MM.1S (cell line): ENCODE data around the gene ITSN1.
"Not testable (repeated sequence)": the region's sequence is repeated elsewhere in the genome, so short reads cannot be mapped to it uniquely, and the experiment has no call there.

Experiments used
- DNase-seq: peaks from one replicate; pipeline ENCODE4 v3.0.0-alpha.2; 2015
- H2AFZ ChIP-seq: fragments of 300-600 bp; sonication (generic); 2 replicates; pipeline ENCODE4 v1.6.0; 2016; ENCODE audit warnings: antibody characterized with exemption, low read length
- H3F3A ChIP-seq: fragments of 300-600 bp; sonication (generic); 2 replicates; pipeline ENCODE4 v1.6.1; 2016; ENCODE audit warnings: mild to moderate bottlenecking, antibody characterized with exemption, low read length, moderate library complexity, mixed read lengths; ENCODE audit not compliant: insufficient read depth
- H3K27ac ChIP-seq: fragments of 300-600 bp; sonication (generic); 2 replicates; pipeline ENCODE4 v1.5.1; 2016; ENCODE audit warnings: mild to moderate bottlenecking, low read length
- H3K27me3 ChIP-seq: fragments of 300-600 bp; sonication (generic); replicated peaks from 2 replicates; pipeline ENCODE4 v1.6.0; 2016; ENCODE audit warnings: low read length; ENCODE audit not compliant: insufficient read depth
- H3K36me3 ChIP-seq: fragments of 300-600 bp; sonication (generic); replicated peaks from 2 replicates; pipeline ENCODE4 v1.6.1; 2016; ENCODE audit warnings: mild to moderate bottlenecking, low read length, mixed read lengths; ENCODE audit not compliant: insufficient read depth
- H3K4me1 ChIP-seq: fragments of 300-600 bp; sonication (generic); 2 replicates; pipeline ENCODE4 v1.6.1; 2016; ENCODE audit warnings: low read length, mixed read lengths
- H3K4me2 ChIP-seq: fragments of 300-600 bp; sonication (generic); 2 replicates; pipeline ENCODE4 v1.6.0; 2016; ENCODE audit warnings: low read depth, low read length
- H3K4me3 ChIP-seq: fragments of 300-600 bp; sonication (generic); 2 replicates; pipeline ENCODE4 v1.5.1; 2016; ENCODE audit warnings: low read length, mixed read lengths
- H3K79me2 ChIP-seq: fragments of 300-600 bp; sonication (generic); 2 replicates; pipeline ENCODE4 v1.6.1; 2016; ENCODE audit warnings: mixed run types, low read length, mixed read lengths
- H3K9ac ChIP-seq: fragments of 300-600 bp; sonication (generic); 2 replicates; pipeline ENCODE4 v1.6.1; 2016; ENCODE audit warnings: low read length, mixed read lengths
- H3K9me2 ChIP-seq: fragments of 300-600 bp; sonication (generic); replicated peaks from 2 replicates; pipeline ENCODE4 v1.6.1; 2016; ENCODE audit warnings: mild to moderate bottlenecking, low read length, mixed read lengths; ENCODE audit not compliant: insufficient read depth
- H3K9me3 ChIP-seq: fragments of 300-600 bp; sonication (generic); replicated peaks from 2 replicates; pipeline ENCODE4 v1.6.1; 2016; ENCODE audit warnings: mild to moderate bottlenecking, low read length, mixed read lengths; ENCODE audit not compliant: insufficient read depth
- H4K20me1 ChIP-seq: fragments of 300-600 bp; sonication (generic); 2 replicates; pipeline ENCODE4 v1.6.1; 2016; ENCODE audit warnings: mild to moderate bottlenecking, low read length, moderate library complexity, mixed read lengths; ENCODE audit not compliant: insufficient read depth
- CTCF ChIP-seq: fragments of 300-600 bp; sonication (generic); IDR thresholded peaks from 2 replicates; pipeline ENCODE4 v1.5.1; 2016; ENCODE audit warnings: antibody characterized with exemption, low read length, mixed read lengths
- EZH2 ChIP-seq: fragments of 300-600 bp; sonication (generic); optimal IDR thresholded peaks from 2 replicates; pipeline ENCODE3; 2017; ENCODE audit warnings: low read depth, mild to moderate bottlenecking, antibody characterized with exemption, low read length, mixed read lengths
- EZH2phosphoT487 ChIP-seq: fragments of 300-600 bp; sonication (generic); IDR thresholded peaks from 2 replicates; pipeline ENCODE4 v1.6.1; 2018; ENCODE audit warnings: antibody characterized with exemption, low read length

The ITSN1 gene

GRCh38 chr21:33865996-33866575 is 223.8 kb downstream of the ITSN1 start:
- Histone ChIP-seq H3K36me3 (no peaks in the 10 kb centered on the region), H3K79me2 (no peaks in the 10 kb centered on the region), H3K4me1 (no peaks in the 10 kb centered on the region), H3F3A (no peaks in the 10 kb centered on the region), H3K9me2 (no peaks in the 10 kb centered on the region), H3K4me3 (no peak overlapping the region), H3K27me3 (no peaks in the 10 kb centered on the region), H3K9ac (no peak overlapping the region), H3K9me3 (no peaks in the 10 kb centered on the region), H2AFZ (no peak overlapping the region), H3K4me2 (no peak overlapping the region), H4K20me1 (no peaks in the 10 kb centered on the region), H3K27ac (no peak overlapping the region)
- TF ChIP-seq CTCF, result no peak
- no peak for TF ChIP-seq EZH2phosphoT487
- TF ChIP-seq EZH2, result no peak
- DNase-seq, result no peak

GRCh38 chr21:33866826-33867225 is 224.5 kb downstream of the ITSN1 start:
- H3K9me3 ChIP-seq, result no peaks in the 10 kb centered on the region
- H2AFZ ChIP-seq, result no peak overlapping the region
- H3K9me2 ChIP-seq, result no peaks in the 10 kb centered on the region
- H3K27ac ChIP-seq, result no peak overlapping the region
- DNase-seq, result no peak
- no peak overlapping the region for H3K9ac ChIP-seq
- no peak overlapping the region for H3K4me2 ChIP-seq
- TF ChIP-seq EZH2phosphoT487, result no peak
- no peak for TF ChIP-seq CTCF
- no peak for TF ChIP-seq EZH2
- no peaks in the 10 kb centered on the region for H3K4me1 ChIP-seq
- no peaks in the 10 kb centered on the region for H3K79me2 ChIP-seq
- H3F3A ChIP-seq, result no peaks in the 10 kb centered on the region
- no peaks in the 10 kb centered on the region for H3K27me3 ChIP-seq
- no peak overlapping the region for H3K4me3 ChIP-seq
- no peaks in the 10 kb centered on the region for H3K36me3 ChIP-seq
- H4K20me1 ChIP-seq, result no peaks in the 10 kb centered on the region

GRCh38 chr21:33867868-33868267 is 225.6 kb downstream of the ITSN1 start:
- H4K20me1 ChIP-seq, H3K27ac ChIP-seq, H3K36me3 ChIP-seq, H3F3A ChIP-seq, H3K9me3 ChIP-seq, H3K4me3 ChIP-seq, H3K27me3 ChIP-seq, H3K4me2 ChIP-seq, H3K9ac ChIP-seq, H3K79me2 ChIP-seq, H3K4me1 ChIP-seq, H2AFZ ChIP-seq, H3K9me2 ChIP-seq, DNase-seq: not testable (repeated sequence)

- Histone ChIP-seq H3K36me3 (no peaks in the 10 kb centered on the region), H3F3A (no peaks in the 10 kb centered on the region), H3K9me2 (no peaks in the 10 kb centered on the region), H3K4me1 (no peaks in the 10 kb centered on the region), H3K4me3 (no peak overlapping the region), H2AFZ (no peak overlapping the region), H3K27me3 (no peaks in the 10 kb centered on the region), H3K79me2 (no peaks in the 10 kb centered on the region), H4K20me1 (no peaks in the 10 kb centered on the region), H3K9me3 (no peaks in the 10 kb centered on the region), H3K27ac (no peak overlapping the region), H3K4me2 (no peak overlapping the region), H3K9ac (no peak overlapping the region)
- no peak for DNase-seq
- no peak for TF ChIP-seq EZH2
- TF ChIP-seq CTCF, result no peak
- TF ChIP-seq EZH2phosphoT487, result no peak
These were observed 227.6 kb downstream of the ITSN1 start for GRCh38 chr21:33869873-33870272.
